Measurements from ENCODE around the gene IRS2. TPM values are rescaled to one million over a fixed set of nuclear protein-coding genes. Genes with fewer than 3 reads are reported as not detected.

Gene IRS2
- total and polyA plus RNA-seq, 2 donors (not counting 3 experiments of a cell fraction or from before 2014, with no cell fraction given), result 1.6 to 4.4 TPM

DNA sequence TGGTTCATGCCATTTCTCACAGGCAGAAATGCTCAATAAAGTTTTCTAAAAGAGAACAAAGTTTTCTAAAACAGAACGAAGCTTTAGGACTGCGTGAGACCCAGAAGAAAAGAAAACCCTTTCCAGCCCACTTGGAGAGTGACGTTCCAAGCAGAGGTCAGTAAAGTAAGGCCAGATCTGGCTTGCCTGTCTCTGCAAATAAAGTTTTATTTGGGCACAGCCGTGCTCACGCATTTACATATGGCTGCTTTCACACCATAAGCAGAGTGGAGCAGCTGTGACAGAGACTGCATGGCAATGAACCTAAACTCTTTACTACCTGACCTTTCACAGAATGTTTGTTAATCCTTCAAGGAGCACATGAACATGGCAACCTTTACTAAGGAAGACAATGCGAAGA, 23.6 kb downstream of the IRS2 start:
- Histone ChIP-seq H3K27me3 (ENCODE audit: control insufficient read depth in 2 of 2, insufficient read depth in 2 of 2, low read length in 2 of 2) (no peaks in the 10 kb centered on the region), H3K9me1 (replicated peaks; ENCODE audit: control insufficient read depth, extremely low read depth, insufficient read depth, low read length) (no peaks in the 10 kb centered on the region), H3K36me3 (ENCODE audit: control insufficient read depth in 2 of 2, extremely low read depth in 1 of 2, insufficient read depth in 2 of 2, low read length in 2 of 2) (no peaks in the 10 kb centered on the region), H3K4me3 (replicated peaks in 1 of 3; ENCODE audit: insufficient read depth in 1 of 3, low read depth in 1 of 3, low read length in 3 of 3) (no peak overlapping the region), H3K4me1 (ENCODE audit: control insufficient read depth, extremely low read depth, insufficient read depth, low read length) (no peaks in the 10 kb centered on the region), H3K79me2 (ENCODE audit: control insufficient read depth, insufficient read depth, low read length) (no peaks in the 10 kb centered on the region), H3K4me2 (ENCODE audit: insufficient read depth, low read length) (no peak overlapping the region), H4K20me1 (replicated peaks; ENCODE audit: control insufficient read depth, extremely low read depth, insufficient read depth, low read length) (no peaks in the 10 kb centered on the region), H3K9ac (replicated peaks; ENCODE audit: extremely low read depth, insufficient read depth, low read length) (no peak overlapping the region), H3K27ac (ENCODE audit: insufficient read depth, low read depth, low read length) (no peak overlapping the region), H2AFZ (ENCODE audit: low read depth, low read length) (no peak overlapping the region), H3K9me3 (replicated peaks; ENCODE audit: control insufficient read depth, insufficient read depth, low read length) (no peaks in the 10 kb centered on the region)
- no TSS peak for BruUV-seq (replicated peaks)
- DNase-seq (ENCODE audit: low read depth, low spot score) (no peak), FAIRE-seq (no peak)
- dilution Hi-C loops (cut with MboI; ENCODE audit: extremely low pct_ligation_motif_present, low sequenced_read_pairs), result no loop called here
- TF ChIP-seq EZH2 (IDR thresholded peaks at IDR 0.05; ENCODE audit: borderline replicate concordance, low read depth, low read length, severe bottlenecking) (no peak), POLR2A (IDR thresholded peaks at IDR 0.05; ENCODE audit: low read depth, low read length) (no peak), MYC (IDR thresholded peaks at IDR 0.05; ENCODE audit: low read depth, low read length) (no peak), GATA2 (IDR thresholded peaks at IDR 0.05; ENCODE audit: insufficient read depth, insufficient read length, low read depth, low read length) (no peak), FOS (IDR thresholded peaks at IDR 0.05; ENCODE audit: borderline replicate concordance, insufficient read depth, low read length) (no peak), POLR2AphosphoS5 (IDR thresholded peaks at IDR 0.05; ENCODE audit: insufficient read depth, low read depth, low read length) (no peak), JUN (IDR thresholded peaks at IDR 0.05; ENCODE audit: borderline replicate concordance, insufficient read depth, insufficient read length, low read depth) (no peak)
- TF ChIP-seq, protein P1, sequence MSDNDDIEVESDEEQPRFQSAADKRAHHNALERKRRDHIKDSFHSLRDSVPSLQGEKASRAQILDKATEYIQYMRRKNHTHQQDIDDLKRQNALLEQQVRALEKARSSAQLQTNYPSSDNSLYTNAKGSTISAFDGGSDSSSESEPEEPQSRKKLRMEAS (IDR thresholded peaks at IDR 0.05; ENCODE audit: insufficient read depth, insufficient read length), result no peak
- TF ChIP-seq, protein P2, sequence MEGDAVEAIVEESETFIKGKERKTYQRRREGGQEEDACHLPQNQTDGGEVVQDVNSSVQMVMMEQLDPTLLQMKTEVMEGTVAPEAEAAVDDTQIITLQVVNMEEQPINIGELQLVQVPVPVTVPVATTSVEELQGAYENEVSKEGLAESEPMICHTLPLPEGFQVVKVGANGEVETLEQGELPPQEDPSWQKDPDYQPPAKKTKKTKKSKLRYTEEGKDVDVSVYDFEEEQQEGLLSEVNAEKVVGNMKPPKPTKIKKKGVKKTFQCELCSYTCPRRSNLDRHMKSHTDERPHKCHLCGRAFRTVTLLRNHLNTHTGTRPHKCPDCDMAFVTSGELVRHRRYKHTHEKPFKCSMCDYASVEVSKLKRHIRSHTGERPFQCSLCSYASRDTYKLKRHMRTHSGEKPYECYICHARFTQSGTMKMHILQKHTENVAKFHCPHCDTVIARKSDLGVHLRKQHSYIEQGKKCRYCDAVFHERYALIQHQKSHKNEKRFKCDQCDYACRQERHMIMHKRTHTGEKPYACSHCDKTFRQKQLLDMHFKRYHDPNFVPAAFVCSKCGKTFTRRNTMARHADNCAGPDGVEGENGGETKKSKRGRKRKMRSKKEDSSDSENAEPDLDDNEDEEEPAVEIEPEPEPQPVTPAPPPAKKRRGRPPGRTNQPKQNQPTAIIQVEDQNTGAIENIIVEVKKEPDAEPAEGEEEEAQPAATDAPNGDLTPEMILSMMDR (IDR thresholded peaks at IDR 0.05; ENCODE audit: extremely low read depth in 1 of 2, insufficient read depth in 1 of 2, low read depth in 1 of 2, low read length in 2 of 2), result no peak
- CTCF ChIA-PET, result no interaction called here
- intact Hi-C loops (cut with micrococcal nuclease), result no loop called here
- POLR2A ChIA-PET, result no interaction called here
